Pons (tissue), 1 donor: ENCODE measurements around the gene SPATA32.
"Not testable (repeated sequence)": the region's sequence is repeated elsewhere in the genome, so short reads cannot be mapped to it uniquely, and the experiment has no call there.

Source experiments
- DNase-seq: peaks from one replicate; pipeline ENCODE4 v3.0.0-alpha.2; 2016; ENCODE audit warnings: low spot score

The SPATA32 gene

GRCh38 chr17:45261577-45262515, at the start of gene SPATA32:
SPATA32 (minus strand) TSS chr17:45262094; CDS start chr17:45262016, 78 bp downstream.
- no peak for DNase-seq

- no peak for DNase-seq
Observed at GRCh38 chr17:45311401-45311759, 49.5 kb upstream of the SPATA32 start.

- peak; percentile 45 for DNase-seq
Observed at GRCh38 chr17:45310380-45311324, 48.8 kb upstream of the SPATA32 start.

- no peak for DNase-seq
Observed at GRCh38 chr17:45309400-45309799, 47.5 kb upstream of the SPATA32 start.

GRCh38 chr17:45308840-45309239, 46.9 kb upstream of the SPATA32 start:
- no peak for DNase-seq

- no peak for DNase-seq
Observed at GRCh38 chr17:45308016-45308365, 46.1 kb upstream of the SPATA32 start.

GRCh38 chr17:45307290-45308015, 45.6 kb upstream of the SPATA32 start:
- peak; percentile 71 for DNase-seq

- DNase-seq: no peak
Observed at GRCh38 chr17:45306623-45307022, 44.7 kb upstream of the SPATA32 start.

GRCh38 chr17:45306094-45306493, 44.2 kb upstream of the SPATA32 start:
- DNase-seq: no peak

GRCh38 chr17:45305530-45306087, 43.7 kb upstream of the SPATA32 start:
- DNase-seq: no peak

GRCh38 chr17:45302649-45303173, 40.8 kb upstream of the SPATA32 start:
- DNase-seq: peak; percentile 63

- DNase-seq: not testable (repeated sequence)
Observed at GRCh38 chr17:45302220-45302619, 40.3 kb upstream of the SPATA32 start.

GRCh38 chr17:45301674-45302073, 39.8 kb upstream of the SPATA32 start:
- DNase-seq: no peak

GRCh38 chr17:45300060-45300751, 38.3 kb upstream of the SPATA32 start:
- DNase-seq: no peak

GRCh38 chr17:45299361-45299760, 37.5 kb upstream of the SPATA32 start:
- peak; percentile 68 for DNase-seq

GRCh38 chr17:45298546-45299285, 36.8 kb upstream of the SPATA32 start:
- no peak for DNase-seq

- DNase-seq: no peak
Observed at GRCh38 chr17:45296833-45297124, 34.9 kb upstream of the SPATA32 start.

GRCh38 chr17:45296003-45296832, 34.3 kb upstream of the SPATA32 start:
- DNase-seq: peak; percentile 84

GRCh38 chr17:45294506-45294905, 32.6 kb upstream of the SPATA32 start:
- peak; percentile 39 for DNase-seq
